Stimulated activated naive CD8-positive, alpha-beta T cell treated with anti-CD3 and anti-CD28 coated beads, Interleukin-15, Interleukin-2, amounts not matched to agents 100 ng/mL and 50 ng/mL, for 24 hours (primary cell): ENCODE results near the gene CRY1.
"Not testable (repeated sequence)": the region's sequence is repeated elsewhere in the genome, so short reads cannot be mapped to it uniquely, and the experiment has no call there.

Experiments
- H3K27ac Mint-ChIP-seq: one replicate; pipeline ENCODE4 v1.8.0; 2021; ENCODE audit warnings: mild to moderate bottlenecking, mixed read lengths
- H3K27me3 Mint-ChIP-seq: one replicate; pipeline ENCODE4 v1.8.0; 2021; ENCODE audit warnings: mixed read lengths
- H3K36me3 Mint-ChIP-seq: one replicate; pipeline ENCODE4 v1.8.0; 2021; ENCODE audit warnings: low read depth, mixed read lengths
- H3K4me1 Mint-ChIP-seq: one replicate; pipeline ENCODE4 v1.8.0; 2021; ENCODE audit warnings: low read depth, mixed read lengths
- H3K4me3 Mint-ChIP-seq: one replicate; pipeline ENCODE4 v1.8.0; 2021; ENCODE audit warnings: mild to moderate bottlenecking, mixed read lengths
- H3K9me3 Mint-ChIP-seq: one replicate; pipeline ENCODE4 v1.8.0; 2021; ENCODE audit warnings: mixed read lengths

The CRY1 gene

GRCh38 chr12:107017042-107017441 lies 76.3 kb downstream of the CRY1 start:
- H3K9me3 Mint-ChIP-seq = no peaks in the 10 kb centered on the region
- no peak overlapping the region for H3K27ac Mint-ChIP-seq

DNA sequence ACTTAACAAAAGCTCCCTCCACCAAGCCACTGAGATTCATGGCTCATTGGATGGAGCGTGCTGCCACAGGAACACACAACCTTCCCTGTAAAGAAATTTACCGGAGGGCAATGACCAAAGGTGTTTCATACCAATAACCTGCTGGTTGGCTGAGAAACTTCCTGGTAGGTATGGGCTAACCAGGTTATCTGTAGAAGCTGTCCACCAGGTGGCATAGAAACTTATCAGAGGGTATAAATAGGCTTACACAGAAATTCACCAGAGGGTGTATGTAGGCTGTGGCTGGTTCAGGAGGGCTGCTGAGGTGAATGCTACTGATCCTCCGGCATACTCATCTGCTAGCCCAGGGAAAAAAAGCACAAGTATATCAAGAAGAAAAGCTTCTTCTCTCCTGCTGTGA lies 79.3 kb downstream of the CRY1 start:
- Mint-ChIP-seq H3K9me3 (no peaks in the 10 kb centered on the region), H3K36me3 (peaks cover 40% of the 10 kb centered on the region), H3K27ac (no peak overlapping the region), H3K27me3 (no peaks in the 10 kb centered on the region), H3K4me3 (no peak overlapping the region), H3K4me1 (no peaks in the 10 kb centered on the region)

More at GRCh38 chr12:107017042-107017441, 76.3 kb downstream of the CRY1 start:
- H3K27me3 Mint-ChIP-seq = no peaks in the 10 kb centered on the region
- no peaks in the 10 kb centered on the region for H3K4me1 Mint-ChIP-seq
- no peak overlapping the region for H3K4me3 Mint-ChIP-seq
- peaks cover 37% of the 10 kb centered on the region for H3K36me3 Mint-ChIP-seq

- Mint-ChIP-seq H3K4me1 (no peaks in the 10 kb centered on the region), H3K4me3 (no peak overlapping the region), H3K27me3 (no peaks in the 10 kb centered on the region), H3K36me3 (peaks cover 44% of the 10 kb centered on the region), H3K9me3 (no peaks in the 10 kb centered on the region), H3K27ac (no peak overlapping the region)
These were observed 80.5 kb downstream of the CRY1 start for GRCh38 chr12:107012736-107013425.

DNA sequence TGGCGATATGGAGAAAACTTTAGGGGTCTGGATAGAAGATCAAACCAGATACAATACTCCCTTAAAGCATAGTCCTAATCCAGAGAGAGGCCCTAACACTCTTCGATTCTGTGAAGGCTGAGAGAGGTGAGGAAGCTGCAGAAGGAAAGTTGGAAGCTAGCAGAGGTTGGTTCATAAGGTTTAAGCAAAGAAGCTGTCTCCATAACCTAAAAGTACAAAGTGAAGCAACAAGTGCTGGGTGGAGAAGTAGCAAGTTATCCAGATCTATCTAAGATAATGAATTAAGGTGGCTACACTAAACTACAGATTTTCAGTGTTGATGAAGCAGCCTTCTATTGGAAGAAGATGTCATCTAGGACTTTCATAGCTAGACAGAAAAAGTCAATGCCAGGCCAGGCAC lies 81.8 kb downstream of the CRY1 start:
- Mint-ChIP-seq H3K27me3 (no peaks in the 10 kb centered on the region), H3K27ac (no peak overlapping the region), H3K4me3 (no peak overlapping the region), H3K9me3 (no peaks in the 10 kb centered on the region), H3K36me3 (peaks cover 30% of the 10 kb centered on the region), H3K4me1 (no peaks in the 10 kb centered on the region)

DNA sequence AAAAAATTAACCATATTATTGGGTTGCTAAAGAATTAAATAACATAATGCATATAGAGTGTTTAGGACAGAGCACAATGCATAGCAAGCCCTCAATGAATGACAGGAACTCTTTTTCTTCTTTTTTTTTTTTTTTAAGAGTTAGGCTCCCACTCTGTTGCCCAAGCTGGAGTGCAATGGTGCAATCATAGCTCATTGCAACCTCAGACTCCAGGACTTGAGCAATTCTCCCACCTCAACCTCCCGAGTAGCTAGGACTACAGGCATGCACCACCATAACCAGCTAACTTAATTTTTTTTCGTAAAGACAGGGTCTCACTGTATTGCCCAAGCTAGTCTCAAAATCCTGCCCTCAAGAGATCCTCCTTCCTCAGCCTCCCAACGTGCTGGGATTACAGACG lies 85.9 kb downstream of the CRY1 start:
- H3K4me3 Mint-ChIP-seq = no peak overlapping the region
- no peaks in the 10 kb centered on the region for H3K4me1 Mint-ChIP-seq
- H3K9me3 Mint-ChIP-seq = no peaks in the 10 kb centered on the region
- H3K27ac Mint-ChIP-seq = no peak overlapping the region
- peaks cover 40% of the 10 kb centered on the region for H3K36me3 Mint-ChIP-seq
- H3K27me3 Mint-ChIP-seq = no peaks in the 10 kb centered on the region

DNA sequence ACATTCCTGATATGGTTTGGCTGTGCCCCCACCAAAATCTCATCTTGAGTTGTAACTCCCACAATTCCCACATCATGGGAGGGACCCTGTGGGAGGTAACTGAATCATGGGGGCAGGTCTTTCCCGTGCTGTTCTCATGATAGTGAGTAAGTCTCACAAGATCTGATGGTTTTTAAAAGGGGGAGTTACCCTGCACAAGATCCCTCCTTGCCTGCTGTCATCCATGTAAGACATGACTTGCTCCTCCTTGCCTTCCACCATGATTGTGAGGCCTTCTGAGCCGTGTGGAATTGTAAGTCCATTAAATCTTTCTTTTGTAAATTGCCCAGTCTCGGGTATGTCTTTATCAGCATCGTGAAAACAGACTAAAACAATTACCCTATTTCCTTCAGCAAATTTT lies 90.7 kb downstream of the CRY1 start:
- not testable (repeated sequence) for H3K9me3 Mint-ChIP-seq, H3K4me1 Mint-ChIP-seq, H3K27me3 Mint-ChIP-seq, H3K27ac Mint-ChIP-seq, H3K4me3 Mint-ChIP-seq
- H3K36me3 Mint-ChIP-seq = peaks cover 41% of the 10 kb centered on the region

- Mint-ChIP-seq H3K36me3 (peaks cover 58% of the 10 kb centered on the region), H3K27me3 (no peaks in the 10 kb centered on the region), H3K27ac (no peak overlapping the region), H3K4me1 (no peaks in the 10 kb centered on the region), H3K4me3 (no peak overlapping the region), H3K9me3 (no peaks in the 10 kb centered on the region)
These were observed 93.9 kb downstream of the CRY1 start for GRCh38 chr12:106999446-106999845.

DNA sequence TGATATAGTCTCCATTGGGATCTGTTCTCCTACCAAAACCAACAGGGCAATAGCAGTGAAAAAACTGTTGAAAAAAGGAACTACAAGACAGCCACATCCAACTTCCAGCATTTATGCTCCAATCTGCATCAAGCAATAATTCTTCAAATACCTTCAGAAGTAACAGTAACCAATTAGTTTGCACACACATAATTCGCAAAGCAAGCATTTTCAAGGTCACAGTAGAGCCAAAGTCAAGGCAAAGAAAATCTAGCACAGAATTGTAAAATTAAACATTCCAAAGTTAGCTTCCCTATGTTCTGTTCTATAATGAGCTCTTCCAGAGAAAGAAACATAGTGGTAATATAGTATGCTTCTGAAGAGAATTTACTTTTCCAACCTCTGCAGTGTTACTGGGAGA lies 95.4 kb downstream of the CRY1 start:
- H3K36me3 Mint-ChIP-seq = peaks cover 55% of the 10 kb centered on the region
- H3K27me3 Mint-ChIP-seq = no peaks in the 10 kb centered on the region
- no peaks in the 10 kb centered on the region for H3K9me3 Mint-ChIP-seq
- no peak overlapping the region for H3K27ac Mint-ChIP-seq
- H3K4me3 Mint-ChIP-seq = no peak overlapping the region
- no peaks in the 10 kb centered on the region for H3K4me1 Mint-ChIP-seq

- not testable (repeated sequence) for H3K27ac Mint-ChIP-seq, H3K4me3 Mint-ChIP-seq, H3K9me3 Mint-ChIP-seq, H3K27me3 Mint-ChIP-seq, H3K4me1 Mint-ChIP-seq
- H3K36me3 Mint-ChIP-seq = peaks cover 43% of the 10 kb centered on the region
These were observed 97.2 kb downstream of the CRY1 start for GRCh38 chr12:106996102-106996501.

GRCh38 chr12:106994579-106995220 lies 98.6 kb downstream of the CRY1 start:
- no peaks in the 10 kb centered on the region for H3K4me1 Mint-ChIP-seq
- no peaks in the 10 kb centered on the region for H3K27me3 Mint-ChIP-seq
- no peak overlapping the region for H3K27ac Mint-ChIP-seq
- no peak overlapping the region for H3K4me3 Mint-ChIP-seq
- H3K36me3 Mint-ChIP-seq = peaks cover 31% of the 10 kb centered on the region
- no peaks in the 10 kb centered on the region for H3K9me3 Mint-ChIP-seq

DNA sequence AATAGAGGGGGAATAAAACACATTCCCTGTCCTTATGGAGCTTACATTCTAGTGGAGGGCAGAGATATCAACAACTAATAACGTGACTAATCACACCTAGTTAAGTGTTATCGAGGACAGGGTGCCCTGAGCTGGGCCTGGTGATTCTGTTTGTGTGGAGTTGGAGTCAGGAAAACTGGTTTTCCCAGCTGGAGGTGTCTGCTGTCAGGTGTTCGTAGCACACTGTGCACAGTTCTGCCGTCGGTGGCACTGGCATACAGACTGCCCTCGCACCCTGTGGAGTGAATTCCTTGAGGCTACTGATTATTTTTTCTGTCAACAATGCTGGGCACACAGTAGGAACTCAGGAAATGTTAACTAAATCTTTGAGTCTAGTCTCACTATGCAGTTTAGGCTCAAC lies 105.5 kb downstream of the CRY1 start:
- peaks cover 17% of the 10 kb centered on the region for H3K9me3 Mint-ChIP-seq
- H3K4me3 Mint-ChIP-seq = peak overlapping the region; percentile 91
- H3K27me3 Mint-ChIP-seq = no peaks in the 10 kb centered on the region
- H3K4me1 Mint-ChIP-seq = peaks cover 42% of the 10 kb centered on the region
- no peak overlapping the region for H3K27ac Mint-ChIP-seq
- peaks cover 26% of the 10 kb centered on the region for H3K36me3 Mint-ChIP-seq

DNA sequence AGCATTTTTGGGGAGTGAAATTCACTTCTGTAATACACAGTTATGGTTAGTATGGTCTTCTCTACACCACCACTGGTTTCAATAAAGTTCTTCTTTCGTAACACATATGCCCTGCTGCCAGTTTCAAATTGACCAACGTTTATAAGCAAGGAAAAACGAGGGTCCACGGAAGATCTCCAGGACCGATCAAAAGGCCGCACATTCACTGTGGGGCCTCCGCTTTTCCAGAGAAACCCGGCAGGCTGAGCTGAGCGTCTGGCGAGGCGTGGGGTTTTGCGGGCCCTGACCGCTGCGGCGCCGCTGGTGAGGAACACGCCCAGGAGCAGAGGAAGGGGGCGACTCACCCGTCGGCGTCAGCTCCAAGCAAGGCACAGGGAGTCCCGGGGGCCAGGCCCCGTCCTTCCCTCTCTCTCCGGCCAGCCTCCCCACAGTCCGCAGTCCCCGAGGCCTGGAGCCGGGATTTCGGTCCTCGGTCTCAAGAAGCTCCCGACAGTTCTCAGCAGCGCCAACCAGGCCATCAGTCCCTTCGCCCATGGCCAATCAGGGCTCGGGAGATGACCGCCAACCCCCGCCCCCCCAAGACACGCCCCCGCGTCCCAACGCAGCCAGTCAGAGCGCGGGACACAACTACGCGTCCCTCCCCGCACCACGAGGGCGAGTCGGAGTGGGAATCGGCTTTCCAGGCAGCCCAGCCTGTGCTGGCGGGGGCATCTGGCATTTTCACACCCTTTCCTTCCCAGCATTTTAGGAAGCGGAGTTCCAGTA lies 106.5 kb downstream of the CRY1 start, which contains the start of gene MTERF2:
MTERF2 (minus strand) TSS at position 522 of the 765 bp plus-strand sequence. CDS start 8,432 bp downstream, outside the sequence.
- H3K27ac Mint-ChIP-seq = peak within 1 kb of the TSS; percentile 87
- peak within 1 kb of the TSS; percentile 91 for H3K4me3 Mint-ChIP-seq
- no peaks in the 10 kb centered on the region for H3K27me3 Mint-ChIP-seq
- H3K4me1 Mint-ChIP-seq = peaks cover 46% of the 10 kb centered on the region
- H3K9me3 Mint-ChIP-seq = peaks cover 17% of the 10 kb centered on the region
- H3K36me3 Mint-ChIP-seq = peaks cover 26% of the 10 kb centered on the region

GRCh38 chr12:106986135-106986534 lies 107.2 kb downstream of the CRY1 start:
- no peaks in the 10 kb centered on the region for H3K27me3 Mint-ChIP-seq
- H3K4me3 Mint-ChIP-seq = peak overlapping the region; percentile 91
- H3K36me3 Mint-ChIP-seq = peaks cover 26% of the 10 kb centered on the region
- no peak overlapping the region for H3K27ac Mint-ChIP-seq
- peaks cover 17% of the 10 kb centered on the region for H3K9me3 Mint-ChIP-seq
- H3K4me1 Mint-ChIP-seq = peaks cover 46% of the 10 kb centered on the region

DNA sequence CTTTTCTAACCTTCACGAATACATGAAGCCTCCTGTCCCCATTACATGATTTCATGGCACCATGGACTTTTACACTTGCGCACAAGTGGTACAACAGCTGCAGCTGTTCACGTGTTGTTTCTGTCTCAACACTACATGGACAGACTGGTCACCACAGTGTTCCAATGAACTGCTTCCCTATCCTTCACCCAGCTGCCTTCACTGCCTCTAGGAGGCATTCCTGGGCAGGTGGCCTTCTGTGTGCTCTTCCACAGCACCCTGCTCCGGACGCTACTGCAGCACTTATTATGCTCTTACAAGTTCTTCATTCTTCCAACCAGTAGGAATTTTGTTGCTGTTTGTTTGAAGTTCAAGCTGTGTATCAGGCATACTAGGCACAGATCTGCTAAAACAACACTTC lies 107.9 kb downstream of the CRY1 start:
- H3K27ac Mint-ChIP-seq = no peak overlapping the region

GRCh38 chr12:106984588-106985137 lies 108.7 kb downstream of the CRY1 start:
- H3K27ac Mint-ChIP-seq = peak overlapping the region; percentile 39
- peaks cover 17% of the 10 kb centered on the region for H3K9me3 Mint-ChIP-seq
- peaks cover 26% of the 10 kb centered on the region for H3K36me3 Mint-ChIP-seq
- peak overlapping the region; percentile 3 for H3K4me3 Mint-ChIP-seq
- H3K4me1 Mint-ChIP-seq = peaks cover 46% of the 10 kb centered on the region
- H3K27me3 Mint-ChIP-seq = no peaks in the 10 kb centered on the region

More for the DNA sequence above, 107.9 kb downstream of the CRY1 start:
- H3K36me3 Mint-ChIP-seq = peaks cover 26% of the 10 kb centered on the region
- H3K27me3 Mint-ChIP-seq = no peaks in the 10 kb centered on the region
- H3K9me3 Mint-ChIP-seq = peaks cover 17% of the 10 kb centered on the region
- peaks cover 46% of the 10 kb centered on the region for H3K4me1 Mint-ChIP-seq
- peak overlapping the region; percentile 91 for H3K4me3 Mint-ChIP-seq
